ENCODE results near the gene SORCS2.

The SORCS2 gene

DNA sequence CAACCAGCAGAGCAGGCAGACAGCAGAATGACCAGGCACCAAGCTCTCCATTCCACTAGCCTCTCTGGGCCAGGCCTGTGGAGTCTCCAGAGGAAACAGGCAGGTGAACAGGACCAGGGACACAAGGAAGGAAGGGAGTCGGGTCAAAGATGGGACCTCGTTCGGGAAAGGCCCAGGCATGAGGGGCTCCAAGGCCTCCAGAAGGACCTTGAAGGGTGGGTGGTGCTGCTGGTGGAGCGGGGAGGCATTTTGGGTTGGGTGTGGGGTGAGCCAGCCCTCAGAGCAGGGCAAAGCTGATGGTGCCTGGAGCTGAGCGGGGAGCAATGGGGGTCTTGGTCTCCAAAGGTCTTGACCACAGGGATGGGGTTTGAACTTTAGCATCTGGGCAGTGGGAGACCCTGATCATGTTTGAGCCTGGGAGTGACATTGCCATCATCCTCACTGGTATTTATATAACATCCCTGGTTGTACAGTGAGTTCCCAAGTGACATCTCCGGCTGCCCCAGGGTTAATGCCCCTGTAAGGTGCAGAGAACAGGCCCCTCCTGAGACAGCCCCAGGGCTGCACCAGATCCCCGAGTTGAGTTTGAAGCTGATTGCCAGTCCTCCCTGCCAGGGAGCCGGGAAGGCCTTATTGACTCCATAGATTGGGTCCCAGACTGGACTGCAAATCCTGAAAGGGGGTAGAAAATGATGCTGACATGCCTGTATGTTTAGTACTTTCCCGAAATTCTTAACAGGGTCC lies 189.7 kb downstream of the SORCS2 start:
- Histone ChIP-seq H3K27ac (ENCODE audit: low read depth, low read length) (no peak overlapping the region), H3K9ac (ENCODE audit: low read depth, low read length) (no peak overlapping the region), H3K4me3 (ENCODE audit: low read length) (no peak overlapping the region), H3K9me3 (ENCODE audit: insufficient read depth, low read depth, low read length) (no peaks in the 10 kb centered on the region), H3K4me1 (ENCODE audit: insufficient read depth, low read length) (no peaks in the 10 kb centered on the region; the same call in 1 of the 2 replicates), H3K27me3 (ENCODE audit: insufficient read depth, low read length) (no peaks in the 10 kb centered on the region), H3K36me3 (ENCODE audit: insufficient read depth, low read length) (no peaks in the 10 kb centered on the region)
- 88% methylated on average over 9 of the region's 9 CpGs for WGBS

DNA sequence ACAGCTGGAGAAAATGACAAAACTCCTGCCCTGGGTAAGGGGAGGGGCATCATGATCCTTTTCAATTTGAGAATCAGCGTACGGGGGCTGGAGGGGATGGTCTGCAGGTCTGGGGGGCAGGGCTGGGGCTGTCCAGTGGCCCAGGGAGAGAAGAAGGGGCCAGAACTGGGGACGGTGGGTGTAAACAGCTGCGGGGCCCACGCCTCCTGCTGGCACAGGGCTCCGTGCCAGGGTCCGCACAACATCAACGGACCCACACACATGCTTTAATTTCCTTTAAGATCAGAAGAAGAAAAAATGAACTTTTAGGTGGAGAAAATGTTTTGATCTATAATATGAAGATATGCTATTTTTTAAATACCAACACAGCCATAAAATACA lies 190.3 kb downstream of the SORCS2 start:
- H3K9me3 ChIP-seq (ENCODE audit: insufficient read depth, low read depth, low read length), result no peaks in the 10 kb centered on the region
- H3K27ac ChIP-seq (ENCODE audit: low read depth, low read length), result no peak overlapping the region
- H3K4me3 ChIP-seq (ENCODE audit: low read length), result no peak overlapping the region
- H3K36me3 ChIP-seq (ENCODE audit: insufficient read depth, low read length), result no peaks in the 10 kb centered on the region
- H3K4me1 ChIP-seq (ENCODE audit: insufficient read depth, low read length), result no peaks in the 10 kb centered on the region; the same call in 1 of the 2 replicates
- no peak overlapping the region for H3K9ac ChIP-seq (ENCODE audit: low read depth, low read length)
- WGBS, result 84% methylated on average over 4 of the region's 8 CpGs
- H3K27me3 ChIP-seq (ENCODE audit: insufficient read depth, low read length), result no peaks in the 10 kb centered on the region

DNA sequence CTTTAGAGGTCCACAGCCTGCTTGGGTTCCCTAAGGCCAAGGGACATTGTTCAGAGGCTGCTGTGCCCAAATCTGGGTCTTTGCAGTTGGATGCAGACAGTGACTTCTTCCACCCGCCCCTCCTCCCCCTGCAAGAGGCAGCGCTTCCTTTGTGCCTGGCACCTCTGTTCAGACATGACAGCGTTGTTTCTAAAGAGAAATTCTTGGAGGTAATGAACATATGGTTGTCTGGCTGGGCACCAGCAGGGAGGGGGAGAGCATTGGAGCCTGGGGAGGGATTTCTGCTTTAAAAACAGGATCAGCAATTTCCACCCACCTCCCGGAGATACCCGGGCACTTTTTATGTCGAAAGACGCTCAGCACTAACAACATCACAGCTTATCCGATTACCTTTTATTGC lies 190.9 kb downstream of the SORCS2 start:
- WGBS, result 95% methylated on average over 8 of the region's 8 CpGs
- H3K4me3 ChIP-seq (ENCODE audit: low read length), result no peak overlapping the region
- H3K27me3 ChIP-seq (ENCODE audit: insufficient read depth, low read length), result no peaks in the 10 kb centered on the region
- H3K36me3 ChIP-seq (ENCODE audit: insufficient read depth, low read length), result no peaks in the 10 kb centered on the region
- no peaks in the 10 kb centered on the region for H3K9me3 ChIP-seq (ENCODE audit: insufficient read depth, low read depth, low read length)
- no peaks in the 10 kb centered on the region; the same call in 1 of the 2 replicates for H3K4me1 ChIP-seq (ENCODE audit: insufficient read depth, low read length)
- no peak overlapping the region for H3K9ac ChIP-seq (ENCODE audit: low read depth, low read length)
- no peak overlapping the region for H3K27ac ChIP-seq (ENCODE audit: low read depth, low read length)

DNA sequence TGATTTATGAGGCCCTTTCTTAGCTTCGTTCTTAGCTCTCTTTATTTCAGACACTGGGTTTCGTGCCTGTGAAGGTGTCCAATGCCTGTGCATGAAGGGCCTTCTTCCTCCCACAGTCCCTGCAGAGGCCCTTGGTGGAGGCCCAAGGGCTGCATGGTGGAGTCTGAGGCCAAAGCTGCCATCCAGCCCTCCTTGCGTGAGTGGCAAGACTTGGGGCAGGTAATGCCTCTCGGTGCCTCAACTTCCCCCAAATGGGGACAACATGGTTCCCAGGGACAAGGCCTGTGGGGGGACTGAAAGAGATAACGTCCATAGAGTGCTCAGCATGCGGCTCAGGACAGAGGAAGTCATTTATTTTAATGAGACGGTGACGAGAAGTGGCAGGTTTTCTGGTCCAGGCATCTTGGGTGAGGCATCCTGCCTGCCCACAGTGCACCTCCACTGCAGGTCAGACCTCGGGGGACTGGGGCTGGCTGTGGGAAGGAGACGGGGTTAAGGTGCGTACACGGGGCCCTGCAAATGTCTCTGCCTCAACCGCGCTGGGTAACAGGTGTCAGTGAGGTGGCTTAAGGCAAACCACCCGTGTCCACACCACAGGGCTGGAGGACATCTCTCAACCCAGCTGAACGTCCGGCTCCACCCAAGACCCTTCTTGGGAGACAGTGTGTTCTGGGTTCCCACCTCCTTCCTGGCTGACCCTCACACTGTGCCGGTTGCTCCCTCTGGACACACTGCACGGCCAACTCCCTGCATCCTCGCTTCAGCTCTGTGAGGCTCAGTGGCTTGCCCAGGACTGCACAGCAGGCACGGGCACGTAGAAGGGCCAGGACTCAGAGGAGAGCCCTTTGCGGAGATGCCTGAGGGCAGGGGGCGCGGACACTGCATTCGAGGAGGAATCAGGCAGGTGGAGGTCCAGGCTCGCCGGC lies 191.9 kb downstream of the SORCS2 start:
- H3K4me1 ChIP-seq (ENCODE audit: insufficient read depth, low read length), result no peaks in the 10 kb centered on the region; the same call in 1 of the 2 replicates
- no peak overlapping the region for H3K4me3 ChIP-seq (ENCODE audit: low read length)
- no peak overlapping the region for H3K27ac ChIP-seq (ENCODE audit: low read depth, low read length)
- H3K36me3 ChIP-seq (ENCODE audit: insufficient read depth, low read length), result no peaks in the 10 kb centered on the region
- WGBS, result 90% methylated on average over 28 of the region's 28 CpGs
- no peak overlapping the region for H3K9ac ChIP-seq (ENCODE audit: low read depth, low read length)
- no peaks in the 10 kb centered on the region for H3K9me3 ChIP-seq (ENCODE audit: insufficient read depth, low read depth, low read length)
- H3K27me3 ChIP-seq (ENCODE audit: insufficient read depth, low read length), result no peaks in the 10 kb centered on the region

DNA sequence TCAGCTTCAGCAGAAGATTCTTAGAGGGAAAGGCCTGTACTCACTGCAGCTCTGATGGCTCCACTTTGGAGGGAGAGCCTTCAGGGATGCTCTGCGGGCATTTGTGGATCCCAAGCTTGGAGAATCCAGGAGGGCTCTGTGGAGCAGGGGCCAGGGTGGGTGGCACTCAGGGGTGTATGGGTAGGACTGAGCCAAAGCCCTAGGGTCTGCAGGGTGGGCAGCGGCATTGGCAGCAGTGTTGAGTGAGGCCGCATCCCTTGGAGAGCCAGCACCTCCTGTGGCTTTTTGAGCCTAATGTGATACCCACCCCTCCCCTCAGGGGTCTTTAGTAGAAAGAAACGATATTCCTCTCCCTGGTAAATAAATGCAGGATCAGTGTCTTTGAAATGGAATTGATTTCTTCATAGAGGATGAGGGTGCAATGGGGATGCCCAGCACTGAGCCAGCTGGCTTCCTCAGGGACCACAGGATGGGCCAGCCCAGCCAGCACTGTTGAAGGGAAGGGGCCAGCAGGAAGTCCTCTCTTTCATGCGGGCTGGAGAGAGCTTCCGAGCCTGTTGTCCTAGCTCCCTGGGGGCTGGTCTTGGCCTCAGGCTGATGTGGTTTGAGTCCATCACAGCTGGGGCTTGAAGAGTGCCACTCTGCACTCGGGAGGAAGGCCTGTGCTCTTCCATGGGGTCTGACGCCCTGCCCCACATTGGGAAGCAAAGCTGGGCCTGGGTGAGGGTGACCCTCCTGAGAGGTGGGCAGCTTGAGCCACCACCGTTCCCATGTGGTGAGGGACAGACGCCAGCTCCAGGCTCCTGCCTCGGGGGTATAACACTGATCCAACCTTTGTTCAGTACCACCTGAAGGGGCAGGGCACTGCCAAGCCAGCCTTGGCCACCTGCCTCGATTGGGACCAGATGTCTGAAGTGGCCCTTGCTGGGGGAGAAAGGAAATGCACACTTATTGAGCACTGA lies 192.9 kb downstream of the SORCS2 start:
- H3K36me3 ChIP-seq (ENCODE audit: insufficient read depth, low read length), result no peaks in the 10 kb centered on the region
- H3K9me3 ChIP-seq (ENCODE audit: insufficient read depth, low read depth, low read length), result no peaks in the 10 kb centered on the region
- no peak overlapping the region for H3K27ac ChIP-seq (ENCODE audit: low read depth, low read length)
- H3K4me1 ChIP-seq (ENCODE audit: insufficient read depth, low read length), result no peaks in the 10 kb centered on the region; the same call in 1 of the 2 replicates
- no peak overlapping the region for H3K4me3 ChIP-seq (ENCODE audit: low read length)
- no peak overlapping the region for H3K9ac ChIP-seq (ENCODE audit: low read depth, low read length)
- WGBS, result 80% methylated on average over 12 of the region's 12 CpGs
- no peaks in the 10 kb centered on the region for H3K27me3 ChIP-seq (ENCODE audit: insufficient read depth, low read length)

DNA sequence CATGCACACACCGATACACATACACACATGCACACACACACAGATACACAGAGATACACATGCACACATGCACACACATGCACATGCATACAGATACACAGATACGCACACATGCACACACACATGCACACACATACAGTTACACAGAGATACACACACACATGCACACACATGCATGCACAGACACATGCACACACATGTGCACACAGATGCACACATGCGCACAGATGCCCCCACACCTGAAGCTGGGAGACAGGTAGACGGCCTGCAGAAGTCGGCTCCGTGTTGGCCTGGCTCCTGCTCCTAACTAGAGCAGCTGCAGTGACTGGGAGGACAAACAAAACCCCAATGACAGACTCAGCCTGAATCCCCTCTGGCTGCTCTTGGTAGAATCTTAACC lies 195.6 kb downstream of the SORCS2 start:
- 96% methylated on average over 6 of the region's 6 CpGs for WGBS
- H3K36me3 ChIP-seq (ENCODE audit: insufficient read depth, low read length), result no peaks in the 10 kb centered on the region
- no peak overlapping the region for H3K9ac ChIP-seq (ENCODE audit: low read depth, low read length)
- no peak overlapping the region for H3K27ac ChIP-seq (ENCODE audit: low read depth, low read length)
- H3K4me3 ChIP-seq (ENCODE audit: low read length), result no peak overlapping the region
- H3K9me3 ChIP-seq (ENCODE audit: insufficient read depth, low read depth, low read length), result no peaks in the 10 kb centered on the region
- no peaks in the 10 kb centered on the region for H3K27me3 ChIP-seq (ENCODE audit: insufficient read depth, low read length)
- H3K4me1 ChIP-seq (ENCODE audit: insufficient read depth, low read length), result no peaks in the 10 kb centered on the region; the same call in 1 of the 2 replicates

DNA sequence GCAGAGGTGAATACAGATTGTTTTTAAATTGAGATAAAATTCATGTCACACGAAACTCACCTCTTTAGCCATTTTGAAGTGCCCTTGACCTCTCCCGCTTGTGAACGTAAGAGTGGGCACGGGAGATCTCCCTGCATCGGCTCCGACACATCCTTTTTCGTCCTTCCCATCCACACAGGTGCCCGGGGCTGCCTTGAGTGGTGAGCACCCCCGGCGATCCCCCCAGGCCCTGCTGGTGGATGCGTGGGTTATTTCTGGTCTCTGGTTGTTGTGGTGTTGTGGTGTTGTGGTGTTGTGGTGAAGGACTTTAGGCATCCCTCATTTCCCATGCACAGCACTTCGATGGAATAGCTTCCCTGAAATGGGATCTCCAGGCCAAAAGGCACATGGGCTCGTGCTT lies 196.3 kb downstream of the SORCS2 start:
- H3K9ac ChIP-seq (ENCODE audit: low read depth, low read length), result no peak overlapping the region
- H3K27me3 ChIP-seq (ENCODE audit: insufficient read depth, low read length), result no peaks in the 10 kb centered on the region
- WGBS, result 85% methylated on average over 13 of the region's 13 CpGs
- H3K4me3 ChIP-seq (ENCODE audit: low read length), result no peak overlapping the region
- no peaks in the 10 kb centered on the region for H3K36me3 ChIP-seq (ENCODE audit: insufficient read depth, low read length)
- H3K27ac ChIP-seq (ENCODE audit: low read depth, low read length), result no peak overlapping the region
- no peaks in the 10 kb centered on the region for H3K4me1 ChIP-seq (ENCODE audit: insufficient read depth, low read length)
- H3K9me3 ChIP-seq (ENCODE audit: insufficient read depth, low read depth, low read length), result no peaks in the 10 kb centered on the region

DNA sequence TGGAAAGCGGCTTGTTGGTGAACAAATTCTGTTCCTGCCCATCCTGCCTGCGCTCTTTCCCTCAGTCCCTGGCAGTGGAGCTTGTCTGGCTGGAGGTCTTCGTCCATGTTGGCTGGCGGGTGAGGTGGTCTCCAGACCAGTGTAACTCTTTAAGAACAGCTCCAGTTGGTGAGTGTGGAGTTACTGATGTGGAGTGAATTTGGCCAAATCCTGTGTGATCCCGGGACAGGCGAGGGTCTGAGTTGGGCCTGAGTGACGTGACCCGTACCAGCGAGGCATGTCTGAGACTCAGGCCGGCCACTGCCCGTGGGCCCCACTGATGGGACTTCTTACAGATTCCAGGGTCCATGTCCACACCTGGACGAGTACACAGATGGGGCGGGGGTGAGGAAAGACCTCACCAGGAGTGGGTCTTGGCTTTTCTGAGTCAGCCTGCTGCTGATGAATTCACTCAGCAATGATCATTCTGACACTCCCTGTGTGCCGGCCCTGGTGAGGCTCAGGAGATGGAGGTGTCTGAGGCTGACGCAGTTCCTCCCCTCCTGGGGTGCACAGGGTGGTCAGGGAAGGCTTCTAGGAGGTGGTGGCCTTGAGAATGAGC lies 196.9 kb downstream of the SORCS2 start:
- H3K9me3 ChIP-seq (ENCODE audit: insufficient read depth, low read depth, low read length), result no peaks in the 10 kb centered on the region
- no peak overlapping the region for H3K9ac ChIP-seq (ENCODE audit: low read depth, low read length)
- no peaks in the 10 kb centered on the region for H3K27me3 ChIP-seq (ENCODE audit: insufficient read depth, low read length)
- H3K4me3 ChIP-seq (ENCODE audit: low read length), result no peak overlapping the region
- 93% methylated on average over 15 of the region's 15 CpGs for WGBS
- no peaks in the 10 kb centered on the region for H3K4me1 ChIP-seq (ENCODE audit: insufficient read depth, low read length)
- no peak overlapping the region for H3K27ac ChIP-seq (ENCODE audit: low read depth, low read length)
- H3K36me3 ChIP-seq (ENCODE audit: insufficient read depth, low read length), result no peaks in the 10 kb centered on the region

DNA sequence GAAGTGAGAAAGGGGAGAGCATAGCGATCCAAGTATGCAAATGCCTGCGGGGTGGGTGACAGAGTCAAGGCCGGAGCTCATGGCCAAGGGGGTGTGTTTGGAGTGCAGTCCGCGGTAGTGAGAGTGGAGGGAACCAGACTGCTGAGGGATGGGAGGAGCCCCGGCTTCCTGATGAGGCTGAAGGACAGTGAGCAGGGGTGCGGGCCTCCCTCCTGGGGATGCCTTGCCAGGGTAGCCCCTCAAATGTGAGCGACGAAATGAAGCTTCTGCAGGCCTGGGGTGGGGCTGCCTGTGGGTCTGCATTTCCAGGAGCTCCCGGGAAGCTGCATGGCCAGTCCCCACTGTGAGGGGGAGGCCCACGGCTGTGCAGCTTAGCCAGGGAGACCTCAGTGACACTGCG lies 197.4 kb downstream of the SORCS2 start:
- Histone ChIP-seq H3K9me3 (ENCODE audit: insufficient read depth, low read depth, low read length) (no peaks in the 10 kb centered on the region), H3K4me1 (ENCODE audit: insufficient read depth, low read length) (no peaks in the 10 kb centered on the region)
- WGBS, result 70% methylated on average over 12 of the region's 12 CpGs

DNA sequence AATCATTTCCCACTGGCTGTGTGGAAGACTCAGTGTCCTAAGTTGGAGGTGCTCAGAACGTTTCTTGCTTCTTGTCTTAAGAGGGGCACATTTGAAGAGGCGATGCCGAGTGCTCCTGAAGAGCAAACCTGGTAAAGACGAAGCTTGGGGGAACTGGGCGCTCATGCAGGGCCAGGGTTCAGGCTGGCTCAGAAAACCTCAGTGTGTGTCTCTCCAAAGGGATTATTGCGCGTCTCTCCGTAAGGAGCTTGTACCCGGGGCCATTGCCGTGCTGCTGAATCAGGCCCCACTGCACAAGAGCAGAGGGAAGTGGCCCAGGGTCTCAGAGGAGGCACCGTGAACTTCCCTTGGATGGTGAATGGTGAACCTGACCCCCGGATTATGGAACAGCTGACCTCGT lies 198.0 kb downstream of the SORCS2 start:
- no peaks in the 10 kb centered on the region for H3K4me1 ChIP-seq (ENCODE audit: insufficient read depth, low read length)
- no peak overlapping the region for H3K9ac ChIP-seq (ENCODE audit: low read depth, low read length)
- H3K36me3 ChIP-seq (ENCODE audit: insufficient read depth, low read length), result no peaks in the 10 kb centered on the region
- no peaks in the 10 kb centered on the region for H3K27me3 ChIP-seq (ENCODE audit: insufficient read depth, low read length)
- no peak overlapping the region for H3K27ac ChIP-seq (ENCODE audit: low read depth, low read length)
- 94% methylated on average over 13 of the region's 13 CpGs for WGBS
- H3K9me3 ChIP-seq (ENCODE audit: insufficient read depth, low read depth, low read length), result no peaks in the 10 kb centered on the region
- no peak overlapping the region for H3K4me3 ChIP-seq (ENCODE audit: low read length)

More for the DNA sequence above, 197.4 kb downstream of the SORCS2 start:
- Histone ChIP-seq H3K27me3 (ENCODE audit: insufficient read depth, low read length) (no peaks in the 10 kb centered on the region), H3K9ac (ENCODE audit: low read depth, low read length) (no peak overlapping the region), H3K27ac (ENCODE audit: low read depth, low read length) (no peak overlapping the region), H3K4me3 (ENCODE audit: low read length) (no peak overlapping the region), H3K36me3 (ENCODE audit: insufficient read depth, low read length) (no peaks in the 10 kb centered on the region)

All from HUES64 (cell line).